GM21619 (cell line): ENCODE measurements around the gene KRTAP19-3.
"Not testable (repeated sequence)": the region's sequence is repeated elsewhere in the genome, so short reads cannot be mapped to it uniquely, and the experiment has no call there.

ENCODE experiments used
- ATAC-seq: cut with Tn5 transposase; IDR thresholded peaks from one replicate; pipeline ENCODE4 v1.9.1; 2021; ENCODE audit not compliant: unreplicated experiment

The KRTAP19-3 gene

GRCh38 chr21:30491963-30492428 is at the start of gene KRTAP19-3:
TSS of gene KRTAP19-3 (minus strand) at chr21:30492013. CDS start at chr21:30491957, 56 bp downstream.
- no peak for ATAC-seq

- no peak for ATAC-seq
Observed at GRCh38 chr21:30518876-30519275, 27.1 kb upstream of the KRTAP19-3 start.

- ATAC-seq, result no peak
Observed at GRCh38 chr21:30515681-30516080, 23.9 kb upstream of the KRTAP19-3 start.

GRCh38 chr21:30505621-30506205 is 13.9 kb upstream of the KRTAP19-3 start:
- not testable (repeated sequence) for ATAC-seq

- no peak for ATAC-seq
Observed at GRCh38 chr21:30502041-30502440, 10.2 kb upstream of the KRTAP19-3 start, which contains the start of gene KRTAP19-5. TSS of gene KRTAP19-5 (minus strand) at chr21:30502141. CDS start at chr21:30502090, 51 bp downstream.

DNA sequence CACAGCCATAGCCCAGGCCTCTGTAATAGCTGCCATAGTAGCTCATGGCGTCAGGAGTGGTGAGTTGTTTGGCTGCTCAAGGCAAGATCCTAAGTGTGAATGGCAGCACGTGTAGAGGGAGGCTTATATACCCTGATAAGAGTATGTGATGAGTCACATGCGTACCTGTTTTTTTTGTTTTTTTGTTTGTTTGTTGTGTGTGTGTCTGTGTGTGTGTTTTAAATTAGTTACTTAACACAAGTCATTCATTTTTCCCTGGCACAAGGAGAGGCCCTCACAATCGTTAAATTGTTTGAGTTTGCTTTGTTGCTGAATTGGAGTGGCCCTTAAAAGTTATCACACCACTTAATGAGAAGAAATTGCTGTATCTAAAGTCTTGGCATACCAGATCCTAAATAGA is 5.3 kb upstream of the KRTAP19-3 start, which contains the start of gene KRTAP19-4:
KRTAP19-4 (minus strand) TSS at position 101 of the 400 bp plus-strand sequence; CDS start at position 46, 55 bp downstream.
- ATAC-seq, result no peak

DNA sequence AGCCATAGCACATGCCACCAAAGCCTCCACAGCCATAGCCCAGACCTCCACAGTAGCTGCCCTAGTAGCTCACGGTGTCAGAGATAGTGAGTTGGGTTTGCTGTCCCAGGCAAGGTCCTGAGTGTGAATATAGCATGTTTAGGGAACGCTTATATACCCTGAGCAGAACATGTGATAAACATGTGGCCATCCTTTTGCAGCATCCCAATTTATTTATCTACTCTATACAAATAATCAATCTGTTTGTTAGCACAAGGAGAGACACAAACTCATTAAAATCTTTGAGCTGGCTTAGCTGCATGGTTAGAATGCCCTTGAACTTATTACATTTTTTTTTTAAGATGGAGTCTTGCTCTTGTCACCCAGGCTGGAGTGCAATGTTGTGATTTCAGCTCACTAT is 4.5 kb downstream of the KRTAP19-3 start, which contains the start of gene KRTAP19-2:
KRTAP19-2 (minus strand) TSS at position 101 of the 400 bp plus-strand sequence; CDS start at position 13, 88 bp downstream.
- ATAC-seq, result no peak

DNA sequence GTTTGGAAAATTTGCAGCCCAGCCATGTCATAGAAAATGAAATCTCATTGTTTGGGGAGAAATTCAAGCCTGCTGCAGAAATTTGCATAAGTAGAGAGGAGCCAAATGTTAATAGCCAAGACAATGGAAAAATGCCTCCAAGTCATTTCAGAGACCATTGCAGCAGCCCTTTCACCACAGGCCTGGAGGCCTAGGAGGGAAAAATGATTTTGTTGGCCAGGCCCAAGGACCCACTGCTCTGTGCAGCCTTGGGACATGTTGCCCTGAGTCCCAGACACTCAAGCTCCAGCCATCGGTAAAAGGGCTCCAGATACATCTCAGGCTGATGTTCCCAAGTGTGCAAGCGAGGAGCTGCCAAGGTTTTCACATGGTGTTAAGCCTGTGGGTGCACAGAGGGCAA is 5.6 kb downstream of the KRTAP19-3 start:
- no peak for ATAC-seq

DNA sequence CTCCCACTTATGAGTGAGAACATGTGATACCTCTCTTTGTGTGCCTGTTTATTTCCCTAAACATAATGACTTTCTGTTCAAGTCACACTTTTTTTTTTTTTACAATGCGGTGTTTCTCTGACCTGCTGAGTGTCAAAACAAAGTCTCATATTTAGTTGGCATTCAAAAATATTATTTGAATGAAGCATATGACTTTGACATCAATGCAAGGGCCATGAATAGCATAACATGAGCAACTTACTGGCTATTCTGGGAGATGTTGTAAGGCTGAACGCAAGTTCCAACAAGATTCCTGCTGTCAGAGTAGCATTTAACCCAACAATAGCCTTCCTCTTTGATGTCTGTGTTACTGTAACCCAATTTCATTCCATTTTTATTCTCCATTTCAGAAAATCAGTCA is 9.7 kb downstream of the KRTAP19-3 start:
- ATAC-seq, result no peak

- no peak for ATAC-seq
Observed at GRCh38 chr21:30480145-30480544, 11.7 kb downstream of the KRTAP19-3 start, which contains the start of gene KRTAP19-1. TSS of gene KRTAP19-1 (minus strand) at chr21:30480367. CDS start at chr21:30480317, 50 bp downstream.

DNA sequence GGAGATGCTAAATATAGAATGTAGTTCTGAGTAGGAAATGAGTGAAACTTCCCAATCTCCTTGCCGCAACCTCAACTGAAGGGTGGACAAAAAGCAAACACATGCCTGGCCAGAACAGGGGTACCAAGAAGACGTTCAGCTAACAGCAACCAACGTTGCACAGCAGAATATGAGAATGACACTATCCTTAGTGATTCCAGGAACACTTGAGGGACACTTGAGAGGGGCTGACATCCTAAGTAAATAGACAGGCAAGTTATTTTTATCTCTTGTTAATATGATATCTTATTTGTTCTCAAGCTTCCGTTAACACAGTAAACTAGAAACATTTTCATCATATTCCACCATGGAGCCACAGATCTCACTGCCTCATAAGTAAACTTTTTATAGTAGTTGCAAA is 12.6 kb downstream of the KRTAP19-3 start:
- ATAC-seq, result no peak

DNA sequence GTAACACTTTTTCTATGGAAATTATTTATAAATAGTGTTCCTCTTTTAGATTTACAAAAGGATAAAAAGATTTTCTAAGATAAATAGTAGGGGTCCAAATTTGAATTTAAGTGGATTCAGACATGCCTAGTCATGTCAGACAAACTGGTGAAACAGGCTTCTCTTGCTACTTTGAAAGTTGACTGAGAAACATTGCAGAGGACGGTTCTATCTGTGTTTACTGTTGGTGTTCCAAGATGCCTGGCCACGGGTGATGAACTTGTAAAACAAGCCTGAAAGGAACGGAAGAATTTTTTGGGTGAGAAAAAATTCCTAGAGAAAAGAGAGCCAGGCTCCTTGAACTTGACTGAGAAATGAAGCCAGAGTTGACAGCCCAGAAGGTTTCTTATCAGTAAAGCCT is 13.8 kb downstream of the KRTAP19-3 start:
- ATAC-seq, result no peak

- no peak for ATAC-seq
Observed at GRCh38 chr21:30468900-30469714, 22.7 kb downstream of the KRTAP19-3 start.

GRCh38 chr21:30463713-30464112 is 28.1 kb downstream of the KRTAP19-3 start:
- ATAC-seq, result no peak

- ATAC-seq, result no peak
Observed at GRCh38 chr21:30448514-30448913, 43.3 kb downstream of the KRTAP19-3 start.

DNA sequence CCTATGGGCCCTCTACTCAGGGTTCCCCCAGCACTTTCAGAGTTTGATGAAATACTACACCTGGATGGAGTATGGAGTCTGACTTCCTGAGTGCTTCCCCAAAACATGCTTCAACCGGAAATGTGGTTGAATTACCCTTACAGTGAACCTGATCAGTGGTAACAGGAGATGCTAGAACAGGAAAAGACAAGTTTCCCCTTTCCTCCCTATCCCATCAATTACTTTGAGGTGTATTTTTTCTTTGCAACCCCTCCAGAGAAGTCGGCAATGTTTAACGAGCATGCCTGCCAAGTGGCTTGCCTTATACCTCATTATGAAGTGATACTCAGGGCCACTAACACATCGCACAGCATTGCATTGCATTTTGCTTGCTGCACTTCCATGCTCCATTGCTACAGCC is 44.8 kb downstream of the KRTAP19-3 start:
- ATAC-seq, result no peak

GRCh38 chr21:30444204-30444603 is 47.6 kb downstream of the KRTAP19-3 start:
- no peak for ATAC-seq

- ATAC-seq, result no peak
Observed at GRCh38 chr21:30443226-30443625, 48.6 kb downstream of the KRTAP19-3 start.
